ENCODE results near the gene DOCK2.

DOCK2 gene

GRCh38 chr5:169988947-169989346, 351.9 kb downstream of the DOCK2 start:
- no peak for DNase-seq (ENCODE audit: low read depth)

GRCh38 chr5:169989365-169989764, 352.3 kb downstream of the DOCK2 start:
- no peak for DNase-seq (ENCODE audit: low read depth)

- no peak for DNase-seq (ENCODE audit: low read depth)
Measured at GRCh38 chr5:169991115-169991869, 354.2 kb downstream of the DOCK2 start.

GRCh38 chr5:169992789-169993484, 355.9 kb downstream of the DOCK2 start:
- no peak for DNase-seq (ENCODE audit: low read depth)

- DNase-seq (ENCODE audit: low read depth), result no peak
Measured at GRCh38 chr5:169993485-169993790, 356.4 kb downstream of the DOCK2 start.

- no peak for DNase-seq (ENCODE audit: low read depth)
Measured at GRCh38 chr5:169997798-169998197, 360.7 kb downstream of the DOCK2 start.

- DNase-seq (ENCODE audit: low read depth), result no peak
Measured at GRCh38 chr5:169999621-170000020, 362.5 kb downstream of the DOCK2 start.

- no peak for DNase-seq (ENCODE audit: low read depth)
Measured at GRCh38 chr5:170000155-170000554, 363.1 kb downstream of the DOCK2 start.

GRCh38 chr5:170006021-170006420, 368.9 kb downstream of the DOCK2 start:
- no peak for DNase-seq (ENCODE audit: low read depth)

- DNase-seq (ENCODE audit: low read depth), result no peak
Measured at GRCh38 chr5:170008376-170008775, 371.3 kb downstream of the DOCK2 start.

GRCh38 chr5:170010595-170010994, 373.5 kb downstream of the DOCK2 start:
- no peak for DNase-seq (ENCODE audit: low read depth)

GRCh38 chr5:170011751-170012150, 374.7 kb downstream of the DOCK2 start:
- no peak for DNase-seq (ENCODE audit: low read depth)

GRCh38 chr5:170012622-170013021, 375.5 kb downstream of the DOCK2 start:
- no peak for DNase-seq (ENCODE audit: low read depth)

- DNase-seq (ENCODE audit: low read depth), result no peak
Measured at GRCh38 chr5:170020423-170020822, 383.3 kb downstream of the DOCK2 start.

- no peak for DNase-seq (ENCODE audit: low read depth)
Measured at GRCh38 chr5:170021506-170021905, 384.4 kb downstream of the DOCK2 start.

GRCh38 chr5:170025853-170026252, 388.8 kb downstream of the DOCK2 start:
- DNase-seq (ENCODE audit: low read depth), result no peak

GRCh38 chr5:170028124-170028523, 391.0 kb downstream of the DOCK2 start:
- DNase-seq (ENCODE audit: low read depth), result no peak

GRCh38 chr5:170034231-170034630, 397.2 kb downstream of the DOCK2 start:
- DNase-seq (ENCODE audit: low read depth), result no peak

- no peak for DNase-seq (ENCODE audit: low read depth)
Measured at GRCh38 chr5:170038241-170038640, 401.2 kb downstream of the DOCK2 start.

GRCh38 chr5:170039830-170040229, 402.8 kb downstream of the DOCK2 start:
- DNase-seq (ENCODE audit: low read depth), result no peak

GRCh38 chr5:170046241-170046640, 409.2 kb downstream of the DOCK2 start:
- no peak for DNase-seq (ENCODE audit: low read depth)

GRCh38 chr5:170049713-170050112, 412.6 kb downstream of the DOCK2 start:
- DNase-seq (ENCODE audit: low read depth), result no peak

GRCh38 chr5:170053896-170054295, 416.8 kb downstream of the DOCK2 start:
- DNase-seq (ENCODE audit: low read depth), result no peak

GRCh38 chr5:170055606-170056005, 418.5 kb downstream of the DOCK2 start:
- DNase-seq (ENCODE audit: low read depth), result no peak

Measured in activated gamma-delta T cell treated with anti-CD3 and anti-CD28 coated beads, Interleukin-2, amount 50 U/mL, for 16 hours (primary cell).